OCI-LY1 (cell line): ENCODE data around the gene PIKFYVE.

ENCODE experiments used
- CTCF ChIP-seq: fragments of 200-600 bp; sonication (generic), shearing (Covaris generic); IDR thresholded peaks from 2 replicates; pipeline ENCODE4 v1.5.1; 2017; ENCODE audit warnings: mild to moderate bottlenecking, antibody characterized with exemption, low read length, moderate library complexity, mixed read lengths
- EZH2 ChIP-seq: fragments of 200-600 bp; sonication (generic), shearing (Covaris generic); IDR thresholded peaks from 2 replicates; pipeline ENCODE4 v1.8.0; 2017; ENCODE audit warnings: borderline replicate concordance, mixed run types, mild to moderate bottlenecking, antibody characterized with exemption, low read length, moderate library complexity, mixed read lengths

- TF ChIP-seq CTCF (no peak), EZH2 (no peak)
Measured at GRCh38 chr2:208266936-208267335, 881 bp downstream of the PIKFYVE start.
